Suprapubic skin (tissue), 4 donors: ENCODE data around the gene DTNBP1. TPM values are rescaled to one million over a fixed set of nuclear protein-coding genes. Genes with fewer than 3 reads are reported as not detected.

Experiments used
- DNase-seq, 2 donors: peaks; one replicate each; pipeline ENCODE4 v3.0.0-alpha.2; 2019; ENCODE audit warnings: low spot score in 2 of 2
- H3K27ac ChIP-seq: fragments of 200-600 bp; sonication (generic); one replicate; pipeline ENCODE4 v1.5.1; 2019
- H3K27me3 ChIP-seq: fragments of 200-600 bp; sonication (generic); one replicate; pipeline ENCODE4 v1.5.1; 2019
- H3K36me3 ChIP-seq: fragments of 200-600 bp; sonication (generic); one replicate; pipeline ENCODE4 v1.5.1; 2019
- H3K4me1 ChIP-seq: fragments of 200-600 bp; sonication (generic); one replicate; pipeline ENCODE4 v1.5.1; 2019
- H3K4me3 ChIP-seq: fragments of 200-600 bp; sonication (generic); one replicate; pipeline ENCODE4 v1.5.1; 2019; ENCODE audit warnings: mild to moderate bottlenecking
- H3K9me3 ChIP-seq: fragments of 200-600 bp; sonication (generic); one replicate; pipeline ENCODE4 v1.5.1; 2019
- CTCF ChIP-seq, 2 donors: fragments of 200-600 bp in 1 of 2; fragments of 450-650 bp in 1 of 2; sonication (generic) in 1 of 2; IDR thresholded peaks; one replicate each; pipeline ENCODE4 v1.5.1; 2016 to 2019; ENCODE audit warnings: antibody characterized with exemption in 2 of 2, mild to moderate bottlenecking in 1 of 2, moderate library complexity in 1 of 2
- EP300 ChIP-seq: sonication (generic); formaldehyde crosslinking; IDR thresholded peaks from one replicate; pipeline ENCODE4 v1.6.1; 2017; ENCODE audit warnings: antibody characterized with exemption
- POLR2A ChIP-seq, 2 donors: fragments of 450-650 bp; IDR thresholded peaks; one replicate each; pipeline ENCODE4 v1.6.1; 2017; ENCODE audit warnings: antibody characterized with exemption in 2 of 2, mild to moderate bottlenecking in 2 of 2, moderate library complexity in 2 of 2
- POLR2AphosphoS5 ChIP-seq, 3 donors: sonication (generic); formaldehyde crosslinking; IDR thresholded peaks; one replicate each; pipeline ENCODE4 v1.6.1; 2017; ENCODE audit warnings: antibody characterized with exemption in 3 of 3
- WGBS: methylation state at CpG from one replicate; pipeline ENCODE4 v1.1.5; 2018; 5-methylcytosine and 5-hydroxymethylcytosine counted together
- total RNA-seq, 4 donors: library from RNA; depleted of rRNA; stranded (reverse); fragments of >200 nt; gene quantifications; one replicate each; pipeline ENCODE4 v1.1.0, GENCODE V29; 2016

The DTNBP1 gene
- total RNA-seq, 4 donors from 2014 or later: 12.7 to 17.1 (median 16.4) TPM

GRCh38 chr6:15585760-15586214, 77.0 kb downstream of the DTNBP1 start:
- no peaks in the 10 kb centered on the region for H3K36me3 ChIP-seq
- no peaks in the 10 kb centered on the region for H3K27me3 ChIP-seq
- no peak overlapping the region for H3K27ac ChIP-seq
- H3K9me3 ChIP-seq: no peaks in the 10 kb centered on the region
- DNase-seq: no peak
- H3K4me3 ChIP-seq: no peak overlapping the region
- H3K4me1 ChIP-seq: no peaks in the 10 kb centered on the region
- no peak for TF ChIP-seq POLR2A (IDR thresholded peaks at IDR 0.05)
- no peak for TF ChIP-seq CTCF (IDR thresholded peaks at IDR 0.05)
- TF ChIP-seq POLR2AphosphoS5 (IDR thresholded peaks at IDR 0.05): no peak
- no peak for TF ChIP-seq EP300
- WGBS: 91% methylated on average over 2 of the region's 2 CpGs

- no peak overlapping the region for H3K27ac ChIP-seq
- TF ChIP-seq EP300: no peak
- no peak for TF ChIP-seq CTCF (IDR thresholded peaks at IDR 0.05)
- no peak for TF ChIP-seq POLR2A (IDR thresholded peaks at IDR 0.05)
- H3K36me3 ChIP-seq: no peaks in the 10 kb centered on the region
- H3K4me3 ChIP-seq: no peak overlapping the region
- no peaks in the 10 kb centered on the region for H3K9me3 ChIP-seq
- 77% methylated on average over 1 of the region's 1 CpG for WGBS
- H3K27me3 ChIP-seq: no peaks in the 10 kb centered on the region
- no peaks in the 10 kb centered on the region for H3K4me1 ChIP-seq
- no peak for DNase-seq
These were observed 80.3 kb downstream of the DTNBP1 start for GRCh38 chr6:15582499-15582898.

GRCh38 chr6:15581751-15582150, 81.1 kb downstream of the DTNBP1 start:
- no peak for TF ChIP-seq POLR2AphosphoS5 (IDR thresholded peaks at IDR 0.05)
- TF ChIP-seq EP300: no peak
- TF ChIP-seq CTCF (IDR thresholded peaks at IDR 0.05): no peak
- TF ChIP-seq POLR2A (IDR thresholded peaks at IDR 0.05): no peak
- Histone ChIP-seq H3K36me3 (no peaks in the 10 kb centered on the region), H3K27me3 (no peaks in the 10 kb centered on the region), H3K4me3 (no peak overlapping the region), H3K27ac (no peak overlapping the region), H3K4me1 (no peaks in the 10 kb centered on the region), H3K9me3 (no peaks in the 10 kb centered on the region)
- WGBS: 98% methylated on average over 4 of the region's 4 CpGs
- no peak for DNase-seq

GRCh38 chr6:15580326-15580725, 82.5 kb downstream of the DTNBP1 start:
- no peaks in the 10 kb centered on the region for H3K27me3 ChIP-seq
- no peaks in the 10 kb centered on the region for H3K9me3 ChIP-seq
- H3K36me3 ChIP-seq: no peaks in the 10 kb centered on the region
- DNase-seq: no peak
- H3K4me3 ChIP-seq: no peak overlapping the region
- H3K27ac ChIP-seq: no peak overlapping the region
- WGBS: 89% methylated on average over 2 of the region's 2 CpGs
- no peak for TF ChIP-seq POLR2AphosphoS5 (IDR thresholded peaks at IDR 0.05)
- no peak for TF ChIP-seq CTCF (IDR thresholded peaks at IDR 0.05)
- no peak for TF ChIP-seq EP300
- no peak for TF ChIP-seq POLR2A (IDR thresholded peaks at IDR 0.05)
- no peaks in the 10 kb centered on the region for H3K4me1 ChIP-seq

- no peaks in the 10 kb centered on the region for H3K9me3 ChIP-seq
- no peak overlapping the region for H3K27ac ChIP-seq
- H3K27me3 ChIP-seq: no peaks in the 10 kb centered on the region
- H3K4me1 ChIP-seq: no peaks in the 10 kb centered on the region
- H3K4me3 ChIP-seq: no peak overlapping the region
- H3K36me3 ChIP-seq: no peaks in the 10 kb centered on the region
- DNase-seq: no peak
- 95% methylated on average over 3 of the region's 3 CpGs for WGBS
- TF ChIP-seq CTCF (IDR thresholded peaks at IDR 0.05) (no peak), POLR2A (IDR thresholded peaks at IDR 0.05) (no peak), POLR2AphosphoS5 (IDR thresholded peaks at IDR 0.05) (no peak), EP300 (no peak)
These were observed 84.0 kb downstream of the DTNBP1 start for GRCh38 chr6:15578716-15579391.
